Endothelial cell (in vitro differentiated cells): Measurements from ENCODE around the gene STARD13. TPM values are rescaled to one million over a fixed set of nuclear protein-coding genes. Genes with fewer than 3 reads are reported as not detected.

Source experiments
- DNase-seq: peaks from one replicate; pipeline ENCODE4 v3.0.0; 2021; ENCODE audit warnings: low spot score
- H3K27ac Mint-ChIP-seq: one replicate; pipeline ENCODE4 v1.8.0; 2021; ENCODE audit warnings: mixed read lengths, inconsistent platforms; ENCODE audit not compliant: unreplicated experiment
- H3K27me3 Mint-ChIP-seq: one replicate; pipeline ENCODE4 v1.8.0; 2021; ENCODE audit warnings: mild to moderate bottlenecking, moderate library complexity, mixed read lengths, inconsistent platforms; ENCODE audit not compliant: unreplicated experiment
- H3K36me3 Mint-ChIP-seq: one replicate; pipeline ENCODE4 v1.8.0; 2021; ENCODE audit warnings: mild to moderate bottlenecking, low read depth, mixed read lengths, inconsistent platforms; ENCODE audit not compliant: unreplicated experiment
- H3K4me1 Mint-ChIP-seq: one replicate; pipeline ENCODE4 v1.8.0; 2021; ENCODE audit warnings: mild to moderate bottlenecking, mixed read lengths, inconsistent platforms; ENCODE audit not compliant: unreplicated experiment
- H3K4me3 Mint-ChIP-seq: one replicate; pipeline ENCODE4 v1.8.0; 2021; ENCODE audit warnings: mild to moderate bottlenecking, mixed read lengths, inconsistent platforms; ENCODE audit not compliant: unreplicated experiment
- H3K9me3 Mint-ChIP-seq: one replicate; pipeline ENCODE4 v1.8.0; 2021; ENCODE audit warnings: mixed read lengths, inconsistent platforms; ENCODE audit not compliant: unreplicated experiment
- CTCF ChIP-seq: fragments of 200-600 bp; sonication (generic); IDR thresholded peaks from one replicate; pipeline ENCODE4 v1.5.0; 2021; ENCODE audit warnings: antibody characterized with exemption; ENCODE audit not compliant: unreplicated experiment
- total RNA-seq: library from RNA; stranded (reverse); fragmentation: NEBNext Ultra II Directional; extraction: Animal tissue kit (Norgen Biotek cat#: 25700); gene quantifications from one replicate; pipeline ENCODE4 v1.2.1, GENCODE V29; 2021; ENCODE audit not compliant: unreplicated experiment

STARD13 gene
- total RNA-seq, 1 donor from 2014 or later, result 63.8 TPM

- H3K27ac Mint-ChIP-seq, result no peak overlapping the region
- DNase-seq, result no peak
- no peak for TF ChIP-seq CTCF
These were observed 113.2 kb downstream of the STARD13 start for GRCh38 chr13:33172400-33172799.

GRCh38 chr13:33169273-33169980 is 116.1 kb downstream of the STARD13 start:
- peak overlapping the region; percentile 45 for H3K4me3 Mint-ChIP-seq
- TF ChIP-seq CTCF, result no peak
- no peaks in the 10 kb centered on the region for H3K9me3 Mint-ChIP-seq
- no peaks in the 10 kb centered on the region for H3K4me1 Mint-ChIP-seq
- DNase-seq, result no peak
- H3K27ac Mint-ChIP-seq, result no peak overlapping the region
- H3K36me3 Mint-ChIP-seq, result peaks cover 41% of the 10 kb centered on the region
- H3K27me3 Mint-ChIP-seq, result peaks cover 5% of the 10 kb centered on the region

More at GRCh38 chr13:33172400-33172799, 113.2 kb downstream of the STARD13 start:
- H3K27me3 Mint-ChIP-seq, result peaks cover 5% of the 10 kb centered on the region
- H3K4me3 Mint-ChIP-seq, result no peak overlapping the region
- peaks cover 16% of the 10 kb centered on the region for H3K36me3 Mint-ChIP-seq
- H3K9me3 Mint-ChIP-seq, result no peaks in the 10 kb centered on the region
- H3K4me1 Mint-ChIP-seq, result no peaks in the 10 kb centered on the region

- no peak for TF ChIP-seq CTCF
- H3K27ac Mint-ChIP-seq, result no peak overlapping the region
- H3K36me3 Mint-ChIP-seq, result peaks cover 45% of the 10 kb centered on the region
- H3K27me3 Mint-ChIP-seq, result peaks cover 4% of the 10 kb centered on the region
- DNase-seq, result no peak
- no peak overlapping the region for H3K4me3 Mint-ChIP-seq
- H3K4me1 Mint-ChIP-seq, result no peaks in the 10 kb centered on the region
- H3K9me3 Mint-ChIP-seq, result no peaks in the 10 kb centered on the region
These were observed 117.1 kb downstream of the STARD13 start for GRCh38 chr13:33168321-33168960.

- DNase-seq, result no peak
- Mint-ChIP-seq H3K27ac (no peak overlapping the region), H3K4me1 (no peaks in the 10 kb centered on the region), H3K27me3 (peaks cover 4% of the 10 kb centered on the region), H3K36me3 (peaks cover 50% of the 10 kb centered on the region), H3K9me3 (peaks cover 5% of the 10 kb centered on the region), H3K4me3 (no peak overlapping the region)
- no peak for TF ChIP-seq CTCF
These were observed 118.1 kb downstream of the STARD13 start for GRCh38 chr13:33167491-33167890.

- Mint-ChIP-seq H3K4me3 (no peak overlapping the region), H3K4me1 (no peaks in the 10 kb centered on the region), H3K27ac (no peak overlapping the region), H3K27me3 (peaks cover 5% of the 10 kb centered on the region), H3K9me3 (peaks cover 6% of the 10 kb centered on the region), H3K36me3 (peaks cover 64% of the 10 kb centered on the region)
- TF ChIP-seq CTCF, result no peak
- DNase-seq, result no peak
These were observed 119.8 kb downstream of the STARD13 start for GRCh38 chr13:33165787-33166186.
